Astrocyte of the spinal cord (primary cell): ENCODE measurements around the gene PCDHGB5.

Source experiments
- DNase-seq: peaks from one replicate; pipeline ENCODE4 v3.0.0; 2011; ENCODE audit warnings: low read depth, low spot score
- H3K4me3 ChIP-seq: 2 replicates; pipeline ENCODE4 v1.5.1; 2011; ENCODE audit warnings: low read depth, mild to moderate bottlenecking, low read length, moderate library complexity
- in situ Hi-C: cut with HindIII; loops from 2 replicates; pipeline ENCODE4 v1.10.0; 2017; ENCODE audit warnings: low sequenced_read_pairs
- TF ChIP-seq, protein P1 (sequence below): IDR thresholded peaks from 2 replicates; pipeline ENCODE4 v1.5.1; 2012; ENCODE audit warnings: low read depth, mild to moderate bottlenecking, low read length, inconsistent platforms

Gene PCDHGB5

DNA sequence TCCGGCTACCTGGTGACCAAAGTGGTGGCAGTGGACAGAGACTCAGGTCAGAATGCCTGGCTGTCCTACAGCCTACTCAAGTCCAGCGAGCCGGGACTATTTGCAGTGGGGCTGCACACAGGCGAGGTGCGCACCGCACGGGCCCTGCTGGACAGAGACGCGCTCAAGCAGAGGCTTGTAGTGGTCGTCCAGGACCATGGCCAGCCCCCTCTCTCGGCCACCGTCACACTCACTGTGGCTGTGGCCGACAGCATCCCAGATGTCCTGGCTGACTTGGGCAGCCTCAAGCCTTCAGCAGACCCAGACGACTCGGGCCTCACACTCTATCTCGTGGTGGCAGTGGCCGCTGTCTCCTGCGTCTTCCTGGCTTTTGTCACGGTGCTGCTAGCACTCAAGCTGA, 40.8 kb upstream of the PCDHGB5 start:
- in situ Hi-C loops, result no loop called here
- TF ChIP-seq, protein P1, sequence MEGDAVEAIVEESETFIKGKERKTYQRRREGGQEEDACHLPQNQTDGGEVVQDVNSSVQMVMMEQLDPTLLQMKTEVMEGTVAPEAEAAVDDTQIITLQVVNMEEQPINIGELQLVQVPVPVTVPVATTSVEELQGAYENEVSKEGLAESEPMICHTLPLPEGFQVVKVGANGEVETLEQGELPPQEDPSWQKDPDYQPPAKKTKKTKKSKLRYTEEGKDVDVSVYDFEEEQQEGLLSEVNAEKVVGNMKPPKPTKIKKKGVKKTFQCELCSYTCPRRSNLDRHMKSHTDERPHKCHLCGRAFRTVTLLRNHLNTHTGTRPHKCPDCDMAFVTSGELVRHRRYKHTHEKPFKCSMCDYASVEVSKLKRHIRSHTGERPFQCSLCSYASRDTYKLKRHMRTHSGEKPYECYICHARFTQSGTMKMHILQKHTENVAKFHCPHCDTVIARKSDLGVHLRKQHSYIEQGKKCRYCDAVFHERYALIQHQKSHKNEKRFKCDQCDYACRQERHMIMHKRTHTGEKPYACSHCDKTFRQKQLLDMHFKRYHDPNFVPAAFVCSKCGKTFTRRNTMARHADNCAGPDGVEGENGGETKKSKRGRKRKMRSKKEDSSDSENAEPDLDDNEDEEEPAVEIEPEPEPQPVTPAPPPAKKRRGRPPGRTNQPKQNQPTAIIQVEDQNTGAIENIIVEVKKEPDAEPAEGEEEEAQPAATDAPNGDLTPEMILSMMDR, result no peak
- no peak overlapping the region for H3K4me3 ChIP-seq
- no peak for DNase-seq

DNA sequence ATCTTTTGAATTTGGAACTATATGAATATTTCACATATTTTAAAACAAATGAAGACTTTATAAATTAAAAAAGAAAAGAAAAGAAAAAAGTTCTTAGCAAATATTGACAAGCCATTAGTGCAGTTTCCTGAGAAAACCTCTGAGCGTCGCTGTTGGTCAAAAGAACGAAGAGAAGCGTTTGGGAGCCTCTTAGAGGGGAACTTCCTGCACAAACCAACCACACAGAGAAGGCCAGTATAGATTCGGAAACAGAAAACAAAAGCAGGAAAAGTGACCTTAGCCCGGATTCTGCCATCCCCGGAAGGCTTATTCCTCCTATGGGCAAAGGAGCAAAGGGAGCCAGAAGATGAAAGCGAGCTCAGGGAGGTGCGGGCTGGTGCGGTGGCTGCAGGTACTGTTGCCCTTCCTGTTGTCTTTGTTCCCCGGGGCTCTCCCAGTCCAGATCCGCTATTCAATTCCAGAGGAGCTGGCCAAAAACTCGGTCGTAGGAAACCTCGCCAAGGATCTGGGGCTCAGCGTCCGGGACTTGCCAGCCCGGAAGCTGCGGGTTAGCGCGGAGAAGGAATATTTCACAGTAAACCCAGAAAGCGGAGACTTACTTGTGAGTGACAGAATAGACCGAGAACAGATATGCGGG, 37.8 kb upstream of the PCDHGB5 start, which contains the start of gene PCDHGB2:
TSS of gene PCDHGB2 (plus strand) at position 205 of the 637 bp plus-strand sequence. CDS start at position 347, 142 bp downstream.
- DNase-seq, result peak; percentile 33
- in situ Hi-C loops, result no loop called here
- TF ChIP-seq, protein P1, result peak; percentile 38
- peak within 1 kb of the TSS; percentile 32 for H3K4me3 ChIP-seq

DNA sequence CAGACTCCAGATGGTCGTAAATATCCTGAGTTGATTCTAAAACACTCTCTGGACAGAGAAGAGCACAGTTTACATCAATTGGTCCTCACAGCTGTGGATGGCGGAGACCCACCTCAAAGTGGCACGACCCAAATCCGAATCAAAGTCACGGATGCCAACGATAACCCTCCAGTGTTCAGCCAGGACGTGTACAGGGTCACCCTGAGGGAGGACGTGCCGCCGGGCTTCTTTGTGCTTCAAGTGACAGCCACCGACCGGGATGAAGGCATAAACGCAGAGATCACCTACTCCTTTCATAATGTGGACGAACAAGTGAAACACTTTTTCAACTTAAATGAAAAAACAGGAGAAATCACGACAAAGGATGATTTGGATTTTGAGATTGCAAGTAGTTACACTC, 37.1 kb upstream of the PCDHGB5 start:
- in situ Hi-C loops, result no loop called here
- TF ChIP-seq, protein P1, result no peak
- H3K4me3 ChIP-seq, result no peak overlapping the region
- no peak for DNase-seq

DNA sequence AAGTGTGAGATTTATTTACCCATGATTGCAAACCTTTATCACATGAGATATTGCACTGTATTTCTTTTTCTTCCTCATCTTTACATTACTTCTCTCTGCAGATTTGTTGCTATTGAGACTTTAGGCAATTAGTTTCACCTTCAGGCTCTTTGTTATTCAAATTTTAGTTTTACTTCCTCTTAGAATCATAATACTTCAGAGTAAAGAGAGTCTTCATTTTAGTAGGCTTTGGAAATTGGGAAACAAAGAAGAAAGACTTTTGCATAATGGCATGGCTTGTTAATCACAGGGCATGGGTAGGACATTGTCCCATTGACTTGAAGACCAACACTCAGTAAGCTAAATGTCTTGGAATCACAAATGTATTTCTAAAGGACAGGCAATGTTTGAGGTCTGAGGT, 35.0 kb upstream of the PCDHGB5 start:
- TF ChIP-seq, protein P1, result no peak
- no peak for DNase-seq
- no peak overlapping the region for H3K4me3 ChIP-seq
- in situ Hi-C loops, result no loop called here

DNA sequence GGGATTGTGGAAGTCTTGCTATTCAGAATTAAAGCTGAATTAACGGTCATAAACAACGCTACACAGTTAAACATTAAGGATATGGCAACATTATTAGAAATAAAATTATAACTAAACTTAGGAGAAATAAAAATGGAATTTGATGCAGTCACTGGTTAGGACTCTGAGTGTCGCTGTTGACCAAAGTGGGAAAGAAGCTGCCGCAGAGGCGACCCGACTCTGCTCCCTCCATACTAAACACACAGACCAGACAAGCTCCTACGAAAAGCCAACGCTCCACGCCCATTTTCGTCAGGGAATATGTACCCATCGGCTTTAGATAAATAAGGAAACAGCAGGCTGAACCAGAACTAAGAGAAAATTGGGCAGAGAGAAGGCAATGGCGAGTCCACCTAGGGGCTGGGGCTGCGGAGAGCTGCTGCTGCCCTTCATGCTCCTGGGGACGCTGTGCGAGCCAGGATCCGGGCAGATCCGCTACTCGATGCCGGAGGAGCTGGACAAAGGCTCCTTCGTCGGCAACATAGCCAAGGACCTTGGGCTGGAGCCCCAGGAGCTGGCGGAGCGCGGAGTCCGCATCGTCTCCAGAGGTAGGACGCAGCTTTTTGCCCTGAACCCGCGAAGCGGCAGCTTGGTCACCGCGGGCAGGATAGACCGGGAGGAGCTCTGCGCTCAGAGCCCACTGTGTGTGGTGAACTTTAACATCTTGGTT, 33.6 kb upstream of the PCDHGB5 start, which contains the start of gene PCDHGA5:
TSS of gene PCDHGA5 (plus strand) at position 211 of the 709 bp plus-strand sequence. CDS start at position 380, 169 bp downstream.
- peak within 1 kb of the TSS; percentile 7 for H3K4me3 ChIP-seq
- in situ Hi-C loops, result no loop called here
- no peak for DNase-seq
- TF ChIP-seq, protein P1, result no peak

DNA sequence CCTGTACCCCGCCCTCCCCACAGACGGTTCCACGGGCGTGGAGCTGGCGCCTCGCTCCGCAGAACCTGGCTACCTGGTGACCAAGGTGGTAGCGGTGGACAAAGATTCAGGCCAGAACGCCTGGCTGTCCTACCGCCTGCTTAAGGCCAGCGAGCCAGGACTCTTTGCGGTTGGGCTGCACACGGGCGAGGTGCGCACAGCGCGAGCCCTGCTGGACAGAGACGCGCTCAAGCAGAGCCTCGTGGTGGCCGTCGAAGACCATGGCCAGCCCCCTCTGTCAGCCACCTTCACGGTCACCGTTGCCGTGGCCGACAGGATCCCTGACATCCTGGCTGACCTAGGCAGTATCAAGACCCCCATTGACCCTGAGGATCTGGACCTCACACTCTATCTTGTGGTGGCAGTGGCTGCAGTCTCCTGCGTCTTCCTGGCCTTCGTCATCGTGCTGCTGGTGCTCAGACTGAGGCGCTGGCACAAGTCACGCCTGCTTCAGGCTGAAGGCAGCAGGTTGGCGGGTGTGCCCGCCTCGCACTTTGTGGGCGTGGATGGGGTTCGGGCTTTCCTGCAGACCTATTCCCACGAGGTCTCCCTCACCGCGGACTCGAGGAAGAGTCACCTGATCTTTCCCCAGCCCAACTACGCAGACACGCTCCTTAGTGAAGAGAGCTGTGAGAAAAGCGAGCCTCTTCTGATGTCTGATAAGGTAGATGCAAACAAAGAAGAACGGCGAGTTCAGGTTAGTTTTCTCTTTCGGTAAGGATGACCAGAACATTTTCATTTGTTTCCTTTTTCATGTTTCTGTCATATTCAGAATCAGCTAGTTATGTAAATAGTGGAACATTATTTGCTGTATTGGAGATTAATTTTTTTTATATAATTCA, 31.5 kb upstream of the PCDHGB5 start:
- in situ Hi-C loops, result no loop called here
- DNase-seq, result no peak
- TF ChIP-seq, protein P1, result no peak
- no peak overlapping the region for H3K4me3 ChIP-seq
